CD14-positive monocyte (primary cell): ENCODE results near the gene POGZ. TPM values are rescaled to one million over a fixed set of nuclear protein-coding genes. Genes with fewer than 3 reads are reported as not detected.

Experiments
- DNase-seq, 3 donors: peaks; one replicate each; pipeline ENCODE4 v3.0.0-alpha.2; 2011 to 2022
- H2AFZ ChIP-seq: 2 replicates; pipeline ENCODE4 v1.6.0; 2012; ENCODE audit warnings: mild to moderate bottlenecking, low read depth, low read length, inconsistent platforms; ENCODE audit not compliant: insufficient read depth, poor library complexity, severe bottlenecking
- H3K27ac ChIP-seq, 2 donors: 1 replicate in 1 of 2; 2 replicates in 1 of 2; pipeline ENCODE4 v1.5.1; 2012 to 2013; ENCODE audit warnings: low read length in 2 of 2, control low read depth in 1 of 2, inconsistent platforms in 1 of 2, low read depth in 1 of 2, mild to moderate bottlenecking in 1 of 2
- H3K27me3 ChIP-seq, 2 donors: one replicate each; pipeline versions ENCODE4 v1.6.0 to v1.6.1; 2011 to 2013; ENCODE audit warnings: low read length in 2 of 2; ENCODE audit not compliant: control insufficient read depth in 2 of 2, insufficient read depth in 2 of 2
- H3K36me3 ChIP-seq, 2 donors: replicated peaks in 1 of 2; 1 replicate in 1 of 2; 2 replicates in 1 of 2; pipeline versions ENCODE4 v1.5.1 to v1.6.1; 2012 to 2013; ENCODE audit warnings: low read length in 2 of 2, control low read depth in 1 of 2, inconsistent platforms in 1 of 2, mild to moderate bottlenecking in 1 of 2; ENCODE audit not compliant: insufficient read depth in 2 of 2, control insufficient read depth in 1 of 2
- H3K4me1 ChIP-seq, 2 donors: 1 replicate in 1 of 2; 2 replicates in 1 of 2; pipeline versions ENCODE4 v1.5.1 to v1.6.1; 2012 to 2013; ENCODE audit warnings: low read length in 2 of 2, control low read depth in 1 of 2, inconsistent platforms in 1 of 2, mild to moderate bottlenecking in 1 of 2, moderate library complexity in 1 of 2; ENCODE audit not compliant: insufficient read depth in 2 of 2, control insufficient read depth in 1 of 2
- H3K4me2 ChIP-seq: replicated peaks from 2 replicates; pipeline ENCODE3; 2012; ENCODE audit warnings: low read length, moderate library complexity, mild to moderate bottlenecking; ENCODE audit not compliant: poor library complexity, severe bottlenecking; ENCODE audit errors: extremely low read depth
- H3K4me3 ChIP-seq, 3 experiments: fragments of 200-600 bp in 1 of 3; sonication (generic) in 1 of 3; replicated peaks in 1 of 3; 1 replicate in 2 of 3; 2 replicates in 1 of 3; pipeline ENCODE4 v1.5.1; 2011 to 2013; ENCODE audit warnings: low read length in 3 of 3, mild to moderate bottlenecking in 3 of 3, control low read depth in 2 of 3, low read depth in 2 of 3, inconsistent platforms in 1 of 3, moderate library complexity in 1 of 3
- H3K79me2 ChIP-seq: 2 replicates; pipeline ENCODE4 v1.6.0; 2012; ENCODE audit warnings: mild to moderate bottlenecking, control low read depth, inconsistent platforms, low read length, moderate library complexity; ENCODE audit not compliant: insufficient read depth
- H3K9ac ChIP-seq: 2 replicates; pipeline ENCODE4 v1.6.0; 2017; ENCODE audit warnings: low read length, mild to moderate bottlenecking; ENCODE audit not compliant: insufficient read depth, poor library complexity, severe bottlenecking
- H3K9me3 ChIP-seq, 2 donors: replicated peaks in 1 of 2; 1 replicate in 1 of 2; 2 replicates in 1 of 2; pipeline versions ENCODE4 v1.5.1 to v1.6.1; 2012 to 2013; ENCODE audit warnings: low read length in 2 of 2, control low read depth in 1 of 2; ENCODE audit not compliant: control insufficient read depth in 1 of 2, insufficient read depth in 1 of 2
- H4K20me1 ChIP-seq: 2 replicates; pipeline ENCODE4 v1.6.0; 2012; ENCODE audit warnings: mild to moderate bottlenecking, low read length, control low read depth, moderate library complexity; ENCODE audit not compliant: insufficient read depth
- H3K27ac Mint-ChIP-seq, 7 donors: one replicate each; pipeline ENCODE4 v1.8.0; 2020; ENCODE audit warnings: mild to moderate bottlenecking in 7 of 7, mixed read lengths in 7 of 7, moderate library complexity in 6 of 7, inconsistent platforms in 2 of 7
- H3K27me3 Mint-ChIP-seq, 3 donors: one replicate each; pipeline ENCODE4 v1.8.0; 2021 to 2022; ENCODE audit warnings: low read depth in 3 of 3, mild to moderate bottlenecking in 3 of 3, mixed read lengths in 3 of 3, moderate library complexity in 3 of 3, inconsistent platforms in 1 of 3
- H3K36me3 Mint-ChIP-seq, 2 donors: one replicate each; pipeline ENCODE4 v1.8.0; 2020; ENCODE audit warnings: mixed read lengths in 2 of 2, inconsistent platforms in 1 of 2, mild to moderate bottlenecking in 1 of 2
- H3K4me1 Mint-ChIP-seq: one replicate; pipeline ENCODE4 v1.8.0; 2020; ENCODE audit warnings: mild to moderate bottlenecking, mixed read lengths
- H3K4me3 Mint-ChIP-seq, 2 donors: one replicate each; pipeline ENCODE4 v1.8.0; 2020; ENCODE audit warnings: mild to moderate bottlenecking in 2 of 2, mixed read lengths in 2 of 2, moderate library complexity in 1 of 2
- H3K9me3 Mint-ChIP-seq, 7 donors: one replicate each; pipeline ENCODE4 v1.8.0; 2020 to 2022; ENCODE audit warnings: mixed read lengths in 7 of 7, mild to moderate bottlenecking in 6 of 7, moderate library complexity in 6 of 7, inconsistent platforms in 2 of 7
- WGBS: methylation state at CpG from one replicate; pipeline ENCODE4 v1.1.5; 2013; ENCODE audit warnings: missing lambda C conversion rate; ENCODE audit not compliant: insufficient coverage; 5-methylcytosine and 5-hydroxymethylcytosine counted together
- intact Hi-C, 2 donors: fragments of 100-400 bp; cut with micrococcal nuclease; formaldehyde crosslinking; loops; one replicate each; pipeline versions ENCODE4 v1.15.0 to v1.15.1; 2023
- polyA plus RNA-seq, 3 donors: library from polyadenylated mRNA; depleted of rRNA in 1 of 3; unstranded in 2 of 3; stranded (reverse) in 1 of 3; fragments of 300-500 nt in 2 of 3; fragments of >200 nt in 1 of 3; fragmentation: Illumina TruSeq in 2 of 3; gene quantifications; 1 replicate in 2 of 3; 2 replicates in 1 of 3; pipeline ENCODE4 v1.2.3, GENCODE V29; 2012 to 2021
- TF ChIP-seq, protein P1 (sequence below): fragments of 200-600 bp; IDR thresholded peaks from one replicate; pipeline ENCODE4 v1.8.0; 2022; ENCODE audit warnings: antibody characterized with exemption, mild to moderate bottlenecking

POGZ gene
- polyA plus RNA-seq, 3 donors, result 0.75 to 41.7 (median 1.8) TPM

DNA sequence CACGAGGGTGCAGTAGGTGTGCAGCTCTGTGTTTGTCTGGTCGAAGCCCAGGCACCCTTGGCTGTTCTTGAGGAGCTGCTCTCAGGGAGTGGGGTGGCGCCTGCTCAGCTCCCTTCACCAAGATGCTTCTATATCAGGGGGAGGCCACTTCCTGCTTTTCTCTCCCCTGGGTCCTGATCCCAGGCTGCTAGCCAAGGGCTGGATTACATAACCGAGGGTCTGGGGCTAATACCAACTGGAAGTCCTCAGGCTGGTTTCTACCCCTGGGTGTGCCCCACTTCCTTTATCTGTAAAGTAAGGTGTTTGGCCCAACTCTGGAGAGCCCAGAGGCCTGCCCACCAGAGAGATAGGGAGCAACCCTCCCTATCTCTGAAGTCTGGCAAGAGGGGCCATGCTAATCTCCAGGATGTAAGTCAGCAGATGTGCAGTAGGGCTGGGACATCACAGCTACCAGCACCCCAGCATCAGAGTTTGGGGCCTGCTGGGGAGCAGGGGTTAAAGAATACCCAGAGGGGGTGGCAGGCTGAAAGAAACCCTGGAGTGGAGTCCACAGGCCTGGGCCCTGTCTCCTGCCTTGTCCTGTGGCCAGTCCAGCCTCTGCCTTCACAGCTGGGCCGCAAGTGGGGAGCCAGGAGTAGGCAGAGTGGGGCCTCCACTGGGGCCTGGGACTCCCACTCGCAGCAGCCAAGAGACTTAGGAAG, 88.9 kb downstream of the POGZ start:
- intact Hi-C loops, result no loop called here
- Histone ChIP-seq H3K27ac (peak overlapping the region; percentile 20 to 51), H3K27me3 (no peaks in the 10 kb centered on the region), H2AFZ (peak overlapping the region; percentile 50), H3K4me2 (no peak overlapping the region), H3K9me3 (no peaks in the 10 kb centered on the region), H3K79me2 (no peaks in the 10 kb centered on the region), H3K4me1 (peaks cover 22 to 39% of the 10 kb centered on the region in 2 donors), H4K20me1 (no peaks in the 10 kb centered on the region), H3K4me3 (no peak overlapping the region), H3K9ac (peak overlapping the region; percentile 8), H3K36me3 (no peaks in the 10 kb centered on the region)
- Mint-ChIP-seq H3K36me3 (no peaks in the 10 kb centered on the region), H3K27ac (no peak overlapping the region), H3K27me3 (peaks cover 0 to 3% (median 2%) of the 10 kb centered on the region in 3 donors), H3K4me3 (no peak overlapping the region), H3K4me1 (peaks cover 30% of the 10 kb centered on the region), H3K9me3 (peaks cover 0 to 2% (median 0%) of the 10 kb centered on the region in 7 donors)
- TF ChIP-seq, protein P1, sequence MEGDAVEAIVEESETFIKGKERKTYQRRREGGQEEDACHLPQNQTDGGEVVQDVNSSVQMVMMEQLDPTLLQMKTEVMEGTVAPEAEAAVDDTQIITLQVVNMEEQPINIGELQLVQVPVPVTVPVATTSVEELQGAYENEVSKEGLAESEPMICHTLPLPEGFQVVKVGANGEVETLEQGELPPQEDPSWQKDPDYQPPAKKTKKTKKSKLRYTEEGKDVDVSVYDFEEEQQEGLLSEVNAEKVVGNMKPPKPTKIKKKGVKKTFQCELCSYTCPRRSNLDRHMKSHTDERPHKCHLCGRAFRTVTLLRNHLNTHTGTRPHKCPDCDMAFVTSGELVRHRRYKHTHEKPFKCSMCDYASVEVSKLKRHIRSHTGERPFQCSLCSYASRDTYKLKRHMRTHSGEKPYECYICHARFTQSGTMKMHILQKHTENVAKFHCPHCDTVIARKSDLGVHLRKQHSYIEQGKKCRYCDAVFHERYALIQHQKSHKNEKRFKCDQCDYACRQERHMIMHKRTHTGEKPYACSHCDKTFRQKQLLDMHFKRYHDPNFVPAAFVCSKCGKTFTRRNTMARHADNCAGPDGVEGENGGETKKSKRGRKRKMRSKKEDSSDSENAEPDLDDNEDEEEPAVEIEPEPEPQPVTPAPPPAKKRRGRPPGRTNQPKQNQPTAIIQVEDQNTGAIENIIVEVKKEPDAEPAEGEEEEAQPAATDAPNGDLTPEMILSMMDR, result no peak
- DNase-seq, result peak in 2 of 3 donors; percentile 12 to 23
- WGBS, result 57% methylated on average over 3 of the region's 6 CpGs

DNA sequence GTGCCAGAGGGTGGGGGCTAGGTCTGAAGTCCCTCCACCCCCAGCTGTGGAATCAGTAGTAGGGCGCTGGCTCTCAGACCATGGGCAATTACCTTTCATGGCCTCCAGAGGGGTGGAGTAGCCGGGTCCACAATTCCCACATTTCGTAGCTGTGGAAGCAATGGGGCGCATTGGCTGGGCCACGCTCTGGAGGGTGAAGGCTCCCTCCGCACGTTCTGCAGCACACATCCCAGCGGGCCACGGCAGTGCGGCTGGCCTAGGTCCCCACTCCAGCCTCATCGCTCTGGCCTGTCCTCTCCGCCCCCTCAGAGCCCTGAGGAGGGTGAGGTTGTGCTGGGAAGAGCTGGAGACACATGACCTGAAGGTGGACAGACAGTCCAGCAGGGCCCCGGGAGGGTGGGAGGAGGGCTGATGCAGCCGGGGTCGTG, 89.7 kb downstream of the POGZ start:
- DNase-seq, result no peak
- Histone ChIP-seq H4K20me1 (no peaks in the 10 kb centered on the region), H3K36me3 (no peaks in the 10 kb centered on the region), H3K4me3 (no peak overlapping the region), H3K27ac (peak overlapping the region in 1 of 2 donors; percentile 51), H3K9me3 (no peaks in the 10 kb centered on the region), H3K9ac (peak overlapping the region; percentile 8), H2AFZ (peak overlapping the region; percentile 50), H3K4me2 (no peak overlapping the region), H3K4me1 (peaks cover 22 to 39% of the 10 kb centered on the region in 2 donors), H3K27me3 (no peaks in the 10 kb centered on the region), H3K79me2 (no peaks in the 10 kb centered on the region)
- intact Hi-C loops, result no loop called here
- Mint-ChIP-seq H3K9me3 (peaks cover 0 to 2% (median 0%) of the 10 kb centered on the region in 7 donors), H3K27ac (no peak overlapping the region), H3K36me3 (no peaks in the 10 kb centered on the region), H3K4me1 (peaks cover 30% of the 10 kb centered on the region), H3K27me3 (peaks cover 0 to 3% (median 3%) of the 10 kb centered on the region in 3 donors), H3K4me3 (no peak overlapping the region)
- TF ChIP-seq, protein P1, result no peak
- 98% methylated on average over 11 of the region's 15 CpGs for WGBS
